ENCODE data around the gene PRKCB.

Gene PRKCB

DNA sequence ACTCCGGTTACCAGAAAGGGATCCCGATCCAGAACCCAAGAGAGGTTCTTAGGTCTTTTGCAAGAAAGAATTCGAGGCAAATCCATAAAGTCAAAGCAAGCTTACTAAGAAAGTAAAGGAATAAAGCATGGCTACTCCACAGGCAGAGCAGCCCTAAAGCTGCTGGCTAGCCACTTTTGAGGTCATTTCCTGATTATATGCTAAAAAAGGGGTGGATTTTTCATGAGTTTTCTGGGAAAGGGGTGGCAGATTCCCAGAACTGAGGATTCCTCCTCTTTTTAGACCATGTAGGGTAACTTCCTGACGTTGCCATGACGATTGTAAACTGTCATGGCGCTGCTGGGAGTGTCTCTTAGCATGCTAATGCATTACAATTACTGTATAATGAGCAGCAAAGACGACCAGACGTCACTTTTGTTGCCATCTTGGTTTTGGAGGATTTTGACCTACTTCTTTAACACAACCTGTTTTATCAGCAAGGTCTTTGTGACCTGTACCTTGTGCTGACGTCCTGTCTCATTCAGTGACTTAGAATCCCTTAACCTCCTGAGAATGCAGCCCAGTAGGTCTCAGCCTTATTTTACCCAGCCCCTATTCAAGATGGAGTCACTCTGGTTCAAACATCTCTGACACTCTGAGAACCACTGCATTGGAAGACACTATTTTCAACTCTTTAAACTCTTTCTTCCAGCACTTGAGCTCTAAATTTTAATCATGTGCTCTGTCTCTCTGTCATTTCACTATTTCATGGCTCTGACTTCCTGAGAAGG lies 216.7 kb downstream of the PRKCB start:
- no peak for DNase-seq

DNA sequence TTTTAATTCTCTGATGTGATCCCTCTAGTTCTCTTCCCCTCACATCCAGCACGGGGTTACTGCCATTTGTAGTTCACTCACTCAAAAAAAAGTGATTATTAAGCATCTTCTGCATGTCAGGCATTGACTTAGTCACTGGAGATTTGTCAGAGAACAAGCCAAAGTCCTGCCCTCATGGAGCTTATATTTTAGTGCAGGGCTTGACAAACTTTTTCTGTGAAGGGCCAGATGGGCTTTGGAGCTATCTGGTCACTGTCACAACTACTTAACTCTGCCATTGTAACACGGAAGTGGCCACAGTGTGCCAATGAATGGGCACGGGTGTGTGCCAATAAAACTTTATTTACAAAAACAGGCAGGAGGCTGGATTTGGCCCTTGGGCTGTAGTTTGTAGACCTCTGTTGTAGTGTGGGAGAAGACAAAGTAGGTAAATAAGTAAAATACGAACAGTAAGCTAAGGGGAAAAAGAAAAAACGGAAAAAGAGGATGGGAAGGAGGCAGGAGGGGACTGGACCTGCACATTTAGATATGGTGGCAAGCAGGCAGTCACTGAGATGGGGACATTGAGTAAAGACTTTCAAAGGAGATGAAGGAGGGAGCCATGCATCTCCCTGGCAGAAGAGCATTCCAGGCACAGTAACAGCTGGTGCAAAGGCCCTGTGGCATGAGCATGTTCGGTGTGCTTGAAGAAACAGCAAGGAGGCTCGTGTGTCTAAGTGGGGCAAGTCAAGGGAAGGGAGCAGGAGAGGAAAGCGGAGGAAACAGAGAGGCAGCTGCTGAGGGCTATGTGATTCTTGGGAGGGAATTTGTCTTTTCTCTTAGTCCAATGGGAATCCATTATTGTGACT lies 217.5 kb downstream of the PRKCB start:
- no peak for DNase-seq

DNA sequence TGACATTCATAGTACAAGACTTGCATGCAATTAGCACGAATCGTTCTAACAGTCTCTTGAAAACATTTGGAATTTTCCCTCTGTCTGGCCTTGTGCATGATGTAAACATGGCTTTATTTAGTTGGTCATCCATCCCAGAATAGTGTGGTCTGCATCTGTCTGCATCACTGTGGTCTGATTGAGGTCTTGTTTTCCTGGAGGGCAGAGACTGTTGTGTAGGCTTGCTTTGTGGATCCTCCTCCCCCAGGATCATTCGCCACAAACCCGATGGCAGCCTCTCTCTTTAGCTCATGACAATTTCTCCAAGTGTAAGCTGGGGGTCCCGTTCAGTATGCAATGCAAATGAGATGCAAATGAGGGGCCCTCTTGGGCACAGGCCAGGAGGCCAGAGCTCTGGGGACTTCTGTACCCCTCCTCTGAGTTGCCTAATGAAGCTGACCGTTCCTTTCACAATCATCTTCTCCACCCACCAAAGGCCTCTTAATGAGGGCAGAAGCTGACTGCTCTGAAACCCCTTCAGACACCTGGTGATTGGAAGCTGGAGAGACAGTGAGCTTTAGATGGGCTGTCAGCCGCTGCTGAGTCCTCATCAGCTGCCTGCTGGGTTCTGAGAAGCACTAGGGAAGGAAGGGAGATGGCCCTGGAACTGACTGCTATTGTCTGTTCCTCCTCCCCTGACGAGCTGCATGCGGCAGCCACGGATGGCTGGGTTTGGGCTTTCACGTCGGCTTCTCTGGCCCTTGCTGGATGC lies 219.1 kb downstream of the PRKCB start:
- no peak for DNase-seq

DNA sequence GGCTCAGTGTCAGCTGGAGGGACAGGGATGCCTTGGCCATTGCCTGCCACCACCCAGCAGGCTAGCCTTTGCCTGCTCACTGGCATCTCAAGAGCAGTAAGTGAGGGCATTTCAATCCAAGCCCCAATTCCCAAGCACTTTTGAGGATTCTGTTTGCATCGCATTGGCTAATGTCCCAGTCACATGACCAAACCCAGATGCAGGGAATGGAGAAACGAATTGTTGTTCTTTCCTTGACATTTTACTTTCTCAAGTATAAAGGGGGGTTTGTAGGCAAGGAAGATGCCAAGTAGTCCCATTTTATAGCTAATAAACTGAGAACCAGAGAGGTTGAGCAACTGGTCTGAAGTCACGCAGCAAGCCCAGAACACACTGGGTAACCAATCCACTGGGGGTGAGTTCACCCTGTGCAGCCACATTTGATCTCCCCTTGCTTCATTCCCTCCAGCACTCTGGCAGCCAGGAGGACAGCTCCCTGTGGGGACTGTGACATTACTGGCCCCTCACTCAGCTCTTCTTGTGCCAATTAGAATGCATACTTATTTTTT lies 226.6 kb downstream of the PRKCB start:
- no peak for DNase-seq

DNA sequence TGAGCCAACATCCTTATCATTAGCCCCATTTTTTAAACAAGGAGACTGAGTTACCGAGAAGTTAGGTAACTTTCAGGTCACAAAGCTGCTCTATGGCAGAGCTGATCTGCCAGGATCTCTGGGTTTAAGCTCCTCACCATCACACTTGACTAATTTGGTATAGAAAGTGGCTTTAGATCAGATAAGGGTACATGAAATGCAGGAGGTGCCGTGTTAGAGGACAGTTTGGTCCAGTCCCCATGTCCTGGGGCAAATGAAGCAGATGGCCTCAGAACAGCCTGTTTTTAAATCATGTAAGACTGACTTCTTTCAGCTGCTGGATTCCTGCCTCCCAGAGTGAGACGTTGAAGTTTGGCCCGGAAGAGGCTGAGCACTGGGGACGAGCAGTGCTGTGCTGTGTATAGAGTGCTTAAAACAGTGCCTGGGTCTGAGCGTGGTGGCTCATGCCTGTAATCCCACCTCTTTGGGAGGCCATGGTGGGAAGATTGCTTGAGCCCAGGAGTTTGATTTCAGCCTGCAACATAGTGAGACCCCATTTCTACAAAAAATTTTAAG lies 233.3 kb downstream of the PRKCB start:
- no peak for DNase-seq

DNA sequence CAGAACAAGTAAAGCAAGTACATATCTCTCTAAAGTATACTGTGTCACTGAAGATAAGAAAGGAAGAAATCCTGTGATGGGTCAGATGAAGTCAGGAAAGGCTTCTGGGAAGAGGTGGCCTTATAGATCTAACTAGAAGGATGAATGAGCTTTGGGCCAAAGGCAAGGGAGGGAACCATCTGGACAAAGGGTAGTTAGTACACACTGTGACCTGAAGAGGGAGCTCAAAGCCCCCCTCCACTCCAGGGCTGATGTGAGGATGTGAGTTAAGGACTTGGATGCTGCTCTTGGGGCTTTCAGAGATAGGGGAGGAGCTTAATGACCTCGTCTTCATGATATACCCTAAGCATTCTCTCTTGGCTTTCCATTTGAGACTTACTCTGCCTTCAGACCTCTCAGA lies 235.1 kb downstream of the PRKCB start:
- DNase-seq = peak; percentile 9

DNA sequence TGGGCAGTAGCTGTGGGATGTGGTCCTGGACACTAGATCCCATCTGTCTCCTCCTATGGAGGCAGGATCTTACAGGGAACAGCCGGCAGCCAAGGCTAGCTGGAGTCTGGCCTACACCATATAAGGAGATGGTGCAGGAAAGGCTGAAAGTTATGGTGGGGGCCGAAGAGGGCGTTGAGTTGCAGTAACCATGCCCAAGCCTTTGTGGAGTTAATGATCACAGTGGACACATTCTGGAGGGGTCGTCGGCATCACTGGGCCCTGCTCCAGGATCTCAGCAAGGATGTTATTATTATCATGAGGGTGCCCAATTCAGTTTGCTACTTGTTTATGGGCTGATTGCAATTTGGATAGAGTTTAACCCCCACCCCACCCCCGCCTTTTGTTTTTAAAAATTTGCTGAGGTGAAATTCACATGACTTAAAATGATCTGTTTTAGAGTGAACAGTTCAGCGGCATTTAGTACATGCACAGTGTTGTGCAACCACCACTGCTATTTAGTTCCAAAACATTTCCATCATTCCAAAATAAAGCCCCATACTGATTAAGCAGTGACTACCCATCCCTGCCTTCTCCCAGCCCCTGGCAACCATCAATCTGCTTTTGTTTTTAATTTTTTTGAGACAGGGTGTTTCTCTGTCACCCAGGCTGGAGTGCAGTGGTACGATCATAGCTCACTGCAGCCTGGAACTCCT lies 236.0 kb downstream of the PRKCB start:
- DNase-seq = no peak

DNA sequence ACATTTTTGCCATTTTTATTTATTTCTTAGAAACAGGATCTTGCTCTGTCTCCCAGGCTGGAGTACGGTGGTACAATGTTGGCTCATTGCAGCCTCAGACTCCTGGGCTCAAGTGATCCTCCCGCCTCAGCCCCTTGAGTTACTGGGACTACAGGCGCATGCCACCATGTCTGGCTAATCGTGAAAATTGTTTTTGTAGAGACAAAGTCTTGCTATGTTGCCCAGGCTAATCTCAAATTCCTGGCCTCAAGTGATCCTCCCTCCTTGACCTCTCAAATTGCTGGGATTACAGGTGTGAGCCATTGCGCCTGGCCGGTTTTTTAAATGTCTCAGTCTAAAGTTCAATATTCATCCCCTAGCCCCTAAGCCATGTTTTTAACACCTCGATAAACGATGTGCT lies 237.5 kb downstream of the PRKCB start:
- no peak for DNase-seq

DNA sequence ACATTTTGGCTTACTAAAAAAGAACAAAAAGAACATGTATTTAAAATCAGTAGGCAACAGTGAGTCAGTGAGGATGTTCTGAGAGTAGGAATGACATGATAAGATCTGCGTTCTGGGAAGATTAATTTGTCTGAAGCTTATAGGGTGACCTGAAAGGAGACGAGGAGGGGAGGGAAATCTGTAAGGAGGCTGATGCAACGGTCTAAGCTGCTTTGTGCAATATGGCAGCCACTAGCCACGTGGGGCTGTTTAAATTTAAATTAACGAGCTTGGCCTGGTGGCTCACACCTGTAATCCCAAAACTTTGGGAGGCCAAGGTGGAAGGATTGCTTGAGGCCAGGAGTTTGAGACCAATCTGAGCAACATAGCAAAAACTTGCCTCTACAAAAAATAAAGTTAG lies 238.8 kb downstream of the PRKCB start:
- no peak for DNase-seq

DNA sequence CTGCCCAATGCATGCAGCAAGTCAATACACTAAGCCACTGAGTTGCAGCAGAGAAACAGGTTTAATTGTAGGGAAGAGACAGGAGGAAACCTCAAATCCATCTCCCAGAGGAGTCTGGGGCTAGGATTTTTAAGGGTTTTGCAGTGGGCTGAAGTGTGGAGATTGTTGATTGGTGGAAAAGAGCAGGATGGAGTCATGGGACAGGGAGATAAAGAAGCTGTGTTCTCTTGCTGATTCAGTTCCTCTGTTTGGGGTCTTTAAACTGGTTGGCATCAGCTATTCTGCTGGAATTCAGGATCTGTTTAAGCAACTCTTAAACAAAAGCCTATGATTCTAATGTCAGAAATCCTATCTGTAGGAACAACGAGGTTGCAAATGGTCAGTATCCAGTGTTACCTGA lies 239.5 kb downstream of the PRKCB start:
- no peak for DNase-seq

DNA sequence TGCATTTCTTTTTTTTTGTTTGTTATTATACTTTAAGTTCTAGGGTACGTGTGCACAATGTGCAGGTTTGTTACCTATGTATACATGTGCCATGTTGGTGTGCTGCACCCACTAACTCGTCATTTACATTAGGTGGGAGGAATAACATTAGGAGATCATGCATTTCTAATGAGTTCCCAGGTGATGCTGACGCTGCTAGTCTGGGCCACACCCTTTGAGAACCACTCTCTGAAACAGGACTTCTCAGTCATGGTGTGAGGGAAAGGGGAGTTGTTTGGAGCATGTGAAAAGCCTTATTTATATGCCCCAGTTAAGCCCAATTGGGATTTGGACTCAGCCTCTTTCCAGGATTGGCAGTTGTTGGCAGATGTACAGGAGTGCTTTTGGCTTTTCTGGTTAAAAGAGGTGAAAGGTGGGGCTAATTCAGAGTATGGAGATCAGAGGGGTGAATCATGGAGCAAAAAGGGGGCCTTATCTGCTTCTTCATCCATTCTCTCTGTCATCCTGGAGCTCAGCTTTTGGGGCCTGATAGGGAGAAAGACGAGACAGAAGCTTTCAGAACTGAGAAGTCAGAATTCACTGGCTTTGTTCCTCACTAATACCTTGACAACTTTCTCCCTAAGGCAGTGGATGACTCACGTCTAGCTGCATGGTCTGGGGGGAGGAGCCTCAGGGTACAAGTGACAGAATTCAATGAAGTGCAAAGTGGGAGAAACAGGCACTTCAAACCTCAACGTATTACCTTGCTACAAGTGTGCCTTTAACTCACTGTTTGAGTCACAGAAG lies 240.3 kb downstream of the PRKCB start:
- DNase-seq = no peak

DNA sequence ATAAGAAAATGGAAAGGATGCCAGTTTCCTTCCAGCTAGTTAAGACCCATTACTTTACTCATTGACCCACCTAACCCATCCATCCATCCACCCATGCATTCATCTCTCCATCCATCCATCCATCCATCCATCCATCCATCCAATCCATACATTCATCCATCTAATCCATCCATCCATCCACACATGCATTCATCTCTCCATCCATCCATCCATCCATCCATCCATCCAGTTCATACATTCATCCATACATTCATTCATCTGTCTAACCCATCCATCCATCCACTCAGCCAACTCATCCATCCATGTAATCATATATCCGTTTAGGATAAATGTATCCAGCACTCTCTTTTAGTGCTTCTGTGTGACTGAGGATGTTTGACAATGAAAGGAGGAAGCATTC lies 241.5 kb downstream of the PRKCB start:
- no peak for DNase-seq

DNA sequence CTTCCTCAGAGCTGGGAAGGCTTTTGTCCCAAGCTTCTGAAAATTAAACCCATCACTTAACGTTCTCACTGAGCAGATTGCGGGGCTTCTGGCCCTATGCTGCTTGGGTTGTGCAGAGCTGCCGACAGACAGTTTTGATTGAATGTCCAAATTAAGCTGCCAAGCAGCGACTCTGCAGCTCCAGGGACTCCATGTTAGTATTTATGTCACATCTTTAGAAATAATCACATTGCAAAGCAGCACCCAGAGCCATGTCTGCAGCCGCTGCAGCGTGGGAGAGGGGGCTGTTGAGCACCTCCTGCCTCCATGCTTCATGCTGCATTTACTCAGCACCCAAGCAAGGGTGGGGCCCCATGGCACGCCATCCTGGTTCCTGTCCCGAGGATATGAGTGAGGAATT lies 242.2 kb downstream of the PRKCB start:
- no peak for DNase-seq

DNA sequence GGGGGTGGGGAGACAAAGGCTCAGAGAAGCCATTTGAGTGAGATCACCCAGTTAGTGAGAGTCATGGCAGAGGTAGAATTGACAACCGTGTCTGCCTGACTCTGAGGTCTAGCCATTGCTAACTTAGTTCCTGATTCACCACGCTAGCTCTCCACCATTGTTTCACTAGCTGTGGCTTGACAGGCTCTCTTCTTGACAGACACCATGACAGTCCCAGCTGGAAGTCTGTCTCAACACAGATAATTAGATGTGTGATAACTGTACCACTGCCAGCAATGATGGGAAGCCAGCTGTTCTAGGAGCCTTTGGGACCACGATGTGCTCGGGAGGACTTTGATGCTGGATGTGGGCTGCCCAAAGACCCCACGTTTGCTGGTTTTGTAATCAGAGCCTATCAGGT lies 249.9 kb downstream of the PRKCB start:
- DNase-seq = no peak

DNA sequence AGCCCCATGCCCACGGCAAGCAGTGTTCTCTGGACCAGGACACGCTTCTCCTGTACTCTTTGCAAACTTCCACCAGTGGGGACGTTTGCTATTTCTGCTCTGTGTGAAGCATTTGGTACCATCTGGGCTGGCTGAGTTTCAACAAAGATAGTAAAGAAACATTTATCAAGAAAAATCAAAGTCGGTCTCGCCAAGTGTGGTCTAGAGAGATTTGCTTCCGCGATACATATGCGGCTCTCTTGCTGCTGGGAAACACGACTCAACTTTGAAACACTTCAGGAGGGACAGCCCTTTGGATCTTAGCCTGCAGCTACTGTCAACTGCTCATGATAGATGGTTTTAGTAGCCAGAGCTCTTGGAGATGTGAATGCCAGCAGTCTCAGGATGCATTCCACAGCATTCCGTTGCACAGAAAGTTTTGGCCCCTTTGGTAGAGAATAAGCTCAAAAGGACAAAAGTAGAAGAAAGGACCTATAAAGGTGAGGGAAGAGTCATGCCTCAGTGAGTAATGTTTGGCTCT lies 252.2 kb downstream of the PRKCB start:
- DNase-seq = no peak

DNA sequence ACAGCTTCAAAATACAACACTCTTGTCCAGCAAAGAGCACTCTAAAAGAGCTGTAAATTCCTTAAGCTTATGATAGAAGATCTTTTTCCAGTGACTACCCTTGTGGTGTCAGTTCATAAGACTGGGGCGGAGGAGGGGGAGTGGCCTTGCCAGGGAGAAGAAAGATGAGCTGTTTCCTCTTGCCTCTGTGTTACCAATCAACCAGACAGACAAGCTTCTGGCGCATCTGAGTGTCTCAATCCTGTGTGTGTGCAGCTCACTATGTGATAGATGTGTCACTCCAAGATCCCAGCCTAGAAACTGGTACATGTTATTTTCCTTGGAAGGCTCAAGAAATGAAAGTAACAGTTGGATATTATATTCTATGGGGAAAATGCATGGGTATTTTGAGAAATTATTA lies 253.0 kb downstream of the PRKCB start:
- no peak for DNase-seq

DNA sequence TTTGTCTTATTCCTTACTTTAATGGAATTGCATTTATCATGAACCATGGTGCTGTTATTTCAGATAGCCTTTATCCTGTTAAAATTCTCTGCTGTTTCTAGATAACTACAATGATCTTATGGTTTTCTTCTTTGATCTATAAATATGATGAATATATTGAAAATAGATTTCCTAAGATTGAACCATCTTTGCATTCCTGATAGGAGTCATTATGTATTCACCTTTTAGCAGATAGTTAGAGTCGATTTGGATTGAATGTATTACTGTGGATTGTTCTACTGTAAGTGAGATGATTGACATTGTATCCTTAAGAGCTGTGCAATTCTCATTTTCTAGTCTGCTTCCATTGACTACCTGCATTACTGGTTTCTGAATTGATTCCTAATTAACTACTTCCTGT lies 255.3 kb downstream of the PRKCB start:
- DNase-seq = no peak

DNA sequence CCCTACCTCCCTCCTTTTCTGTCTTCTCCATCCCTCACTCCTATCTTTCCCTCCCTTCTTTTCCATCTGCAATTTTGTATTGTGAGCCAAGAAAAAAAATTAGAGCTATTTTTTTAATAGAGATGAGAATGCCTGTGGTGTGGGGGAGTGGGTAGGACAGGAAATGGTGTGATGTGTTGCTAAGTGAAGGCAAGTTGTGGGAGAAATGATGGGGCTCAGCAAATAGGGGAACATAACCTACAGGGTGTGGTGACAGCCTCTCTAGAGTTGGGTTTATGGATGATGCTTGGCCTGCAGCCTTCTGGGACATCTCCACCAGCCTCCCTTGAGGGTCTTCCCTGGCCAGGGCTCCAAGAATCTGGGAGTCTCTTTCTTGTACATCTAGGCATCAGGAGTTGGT lies 257.3 kb downstream of the PRKCB start:
- no peak for DNase-seq

DNA sequence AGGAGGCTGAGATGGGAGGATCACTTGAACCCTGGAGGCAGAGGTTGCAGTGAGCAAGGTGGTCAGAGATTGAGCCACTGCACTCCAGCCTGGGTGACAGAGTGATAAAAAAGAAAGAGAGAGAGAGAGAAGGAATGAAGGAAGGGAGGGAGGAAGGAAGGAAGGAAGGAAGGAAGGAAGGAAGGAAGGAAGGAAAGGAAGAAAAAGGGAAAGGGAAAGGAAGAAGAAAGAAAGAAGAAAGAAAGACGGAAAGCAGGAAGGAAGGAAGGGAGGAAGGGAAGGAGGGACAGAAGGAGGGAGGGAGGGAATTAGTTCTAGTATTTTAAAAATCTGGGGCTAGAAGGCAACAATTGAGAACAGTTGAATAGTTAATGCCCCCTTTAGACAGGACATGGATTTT lies 258.9 kb downstream of the PRKCB start:
- no peak for DNase-seq

DNA sequence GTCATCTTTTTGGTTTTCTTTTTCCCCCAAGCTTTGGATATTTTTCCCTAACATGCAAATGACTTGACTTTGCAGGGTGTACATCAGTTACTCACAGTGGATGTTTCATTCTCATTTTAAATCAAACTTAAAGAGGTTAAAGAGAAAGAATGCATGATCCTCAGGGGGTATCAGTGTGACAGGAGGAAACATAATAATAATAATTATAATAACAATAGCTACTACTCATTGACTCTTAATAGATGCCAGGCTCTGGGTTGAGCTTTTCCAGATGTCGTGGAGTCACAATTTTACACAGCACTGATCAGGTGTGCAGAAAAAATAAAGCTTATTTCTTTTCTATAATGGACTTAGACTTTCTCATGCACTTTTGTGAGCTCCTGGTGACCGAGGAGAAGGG lies 263.1 kb downstream of the PRKCB start:
- DNase-seq = no peak

DNA sequence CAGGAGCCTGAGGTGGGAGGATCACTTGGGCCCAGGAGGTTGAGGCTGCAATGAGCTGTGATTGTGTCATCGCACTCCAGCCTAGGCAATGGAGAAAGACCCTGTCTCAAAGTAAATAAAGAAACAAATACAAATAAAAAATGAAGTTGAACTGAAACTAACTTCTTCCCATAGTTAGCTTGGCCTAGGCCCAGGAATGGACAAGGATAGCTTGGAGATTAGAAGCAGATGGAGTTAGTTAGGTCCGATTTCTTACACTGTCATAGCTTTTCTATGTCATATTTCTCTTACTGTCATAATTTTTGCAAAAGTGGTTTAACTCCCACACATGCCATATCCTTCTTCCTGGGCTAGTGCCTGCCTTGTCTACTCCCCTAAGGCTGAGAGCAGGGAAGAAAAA lies 265.6 kb downstream of the PRKCB start:
- no peak for DNase-seq

Measured in CD4-positive, alpha-beta T cell treated with Interleukin-17A for 4 hours (primary cell).